GM06990 (cell line): ENCODE measurements around the gene VEGFC.

Experiments
- DNase-seq: peaks from one replicate; pipeline ENCODE4 v3.0.0-alpha.2; 2011; ENCODE audit not compliant: insufficient read length; ENCODE audit errors: extremely low read depth
- H3K27me3 ChIP-seq: replicated peaks from 2 replicates; pipeline ENCODE4 v1.6.0; 2011; ENCODE audit warnings: low read length; ENCODE audit not compliant: control insufficient read depth, insufficient read depth
- H3K36me3 ChIP-seq: 2 replicates; pipeline ENCODE4 v1.5.1; 2011; ENCODE audit warnings: low read length; ENCODE audit not compliant: control insufficient read depth, insufficient read depth
- H3K4me3 ChIP-seq: replicated peaks from 2 replicates; pipeline ENCODE4 v1.5.1; 2011; ENCODE audit warnings: low read depth, mild to moderate bottlenecking, control low read depth, low read length
- CTCF ChIP-seq: IDR thresholded peaks from 2 replicates; pipeline ENCODE4 v1.5.1; 2011; ENCODE audit warnings: low read length, control low read depth, mild to moderate bottlenecking, inconsistent platforms; ENCODE audit not compliant: insufficient read depth, poor library complexity, severe bottlenecking

Gene VEGFC

DNA sequence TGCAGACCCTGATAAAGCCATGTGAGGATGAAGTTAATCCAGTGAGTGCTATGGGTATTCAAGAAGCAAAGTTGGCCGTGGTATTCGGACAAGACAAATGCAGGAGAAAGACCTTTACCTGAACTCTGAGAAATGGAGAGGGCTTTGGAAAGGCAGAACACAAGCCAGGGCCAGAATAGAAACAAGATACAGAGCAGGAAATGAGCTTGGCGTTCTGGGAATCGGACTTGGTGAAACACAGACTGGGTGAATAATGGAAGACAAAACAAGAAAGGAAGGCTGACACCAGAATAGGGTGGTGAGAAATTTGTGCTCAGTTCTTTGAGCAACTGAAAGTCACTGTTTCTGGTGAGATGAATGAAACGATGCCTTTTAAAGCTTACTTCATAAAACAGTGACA lies 83.3 kb downstream of the VEGFC start:
- H3K4me3 ChIP-seq: no peak overlapping the region
- no peaks in the 10 kb centered on the region for H3K36me3 ChIP-seq
- H3K27me3 ChIP-seq: no peaks in the 10 kb centered on the region
- DNase-seq: no peak
- no peak for TF ChIP-seq CTCF

- DNase-seq: no peak
These were observed 83.9 kb downstream of the VEGFC start for GRCh38 chr4:176708771-176709311.

DNA sequence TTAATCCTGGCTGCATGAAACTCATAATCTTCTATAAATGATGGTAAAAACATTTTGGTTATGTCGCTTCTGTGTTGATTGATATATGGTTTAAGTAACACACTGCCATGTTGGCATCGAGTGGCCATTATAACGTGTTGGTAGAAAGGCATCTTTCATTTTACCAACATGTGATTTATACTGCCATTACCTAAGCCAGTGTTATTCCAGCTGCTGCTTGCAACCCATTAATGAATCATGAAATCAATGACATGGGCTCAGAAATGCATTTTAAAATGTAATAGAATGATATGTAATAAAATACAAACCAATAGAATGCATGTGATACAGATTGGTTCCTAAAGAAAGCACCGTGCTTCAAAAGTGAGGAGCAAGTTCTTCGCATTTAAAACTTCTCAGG lies 102.0 kb downstream of the VEGFC start:
- no peak for DNase-seq
- TF ChIP-seq CTCF: no peak
- H3K27me3 ChIP-seq: no peaks in the 10 kb centered on the region
- no peak overlapping the region for H3K4me3 ChIP-seq
- no peaks in the 10 kb centered on the region for H3K36me3 ChIP-seq

More at GRCh38 chr4:176708771-176709311, 83.9 kb downstream of the VEGFC start:
- H3K4me3 ChIP-seq: no peak overlapping the region
- no peaks in the 10 kb centered on the region for H3K36me3 ChIP-seq
- H3K27me3 ChIP-seq: no peaks in the 10 kb centered on the region
- no peak for TF ChIP-seq CTCF

GRCh38 chr4:176680668-176681180 lies 112.0 kb downstream of the VEGFC start:
- DNase-seq: no peak
- H3K36me3 ChIP-seq: no peaks in the 10 kb centered on the region
- H3K4me3 ChIP-seq: no peak overlapping the region
- H3K27me3 ChIP-seq: no peaks in the 10 kb centered on the region
- TF ChIP-seq CTCF: no peak

GRCh38 chr4:176676901-176677300 lies 115.8 kb downstream of the VEGFC start:
- H3K36me3 ChIP-seq: no peaks in the 10 kb centered on the region
- no peaks in the 10 kb centered on the region for H3K27me3 ChIP-seq
- H3K4me3 ChIP-seq: no peak overlapping the region
- DNase-seq: no peak
- no peak for TF ChIP-seq CTCF

GRCh38 chr4:176675810-176676209 lies 116.9 kb downstream of the VEGFC start:
- Histone ChIP-seq H3K4me3 (no peak overlapping the region), H3K36me3 (no peaks in the 10 kb centered on the region), H3K27me3 (no peaks in the 10 kb centered on the region)
- no peak for DNase-seq
- no peak for TF ChIP-seq CTCF
